ENCODE results near the gene MAGED4.
"Not testable (repeated sequence)": the region's sequence is repeated elsewhere in the genome, so short reads cannot be mapped to it uniquely, and the experiment has no call there.

MAGED4 gene, protein sequence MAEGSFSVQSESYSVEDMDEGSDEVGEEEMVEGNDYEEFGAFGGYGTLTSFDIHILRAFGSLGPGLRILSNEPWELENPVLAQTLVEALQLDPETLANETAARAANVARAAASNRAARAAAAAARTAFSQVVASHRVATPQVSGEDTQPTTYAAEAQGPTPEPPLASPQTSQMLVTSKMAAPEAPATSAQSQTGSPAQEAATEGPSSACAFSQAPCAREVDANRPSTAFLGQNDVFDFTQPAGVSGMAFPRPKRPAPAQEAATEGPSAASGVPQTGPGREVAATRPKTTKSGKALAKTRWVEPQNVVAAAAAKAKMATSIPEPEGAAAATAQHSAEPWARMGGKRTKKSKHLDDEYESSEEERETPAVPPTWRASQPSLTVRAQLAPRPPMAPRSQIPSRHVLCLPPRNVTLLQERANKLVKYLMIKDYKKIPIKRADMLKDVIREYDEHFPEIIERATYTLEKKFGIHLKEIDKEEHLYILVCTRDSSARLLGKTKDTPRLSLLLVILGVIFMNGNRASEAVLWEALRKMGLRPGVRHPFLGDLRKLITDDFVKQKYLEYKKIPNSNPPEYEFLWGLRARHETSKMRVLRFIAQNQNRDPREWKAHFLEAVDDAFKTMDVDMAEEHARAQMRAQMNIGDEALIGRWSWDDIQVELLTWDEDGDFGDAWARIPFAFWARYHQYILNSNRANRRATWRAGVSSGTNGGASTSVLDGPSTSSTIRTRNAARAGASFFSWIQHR

DNA sequence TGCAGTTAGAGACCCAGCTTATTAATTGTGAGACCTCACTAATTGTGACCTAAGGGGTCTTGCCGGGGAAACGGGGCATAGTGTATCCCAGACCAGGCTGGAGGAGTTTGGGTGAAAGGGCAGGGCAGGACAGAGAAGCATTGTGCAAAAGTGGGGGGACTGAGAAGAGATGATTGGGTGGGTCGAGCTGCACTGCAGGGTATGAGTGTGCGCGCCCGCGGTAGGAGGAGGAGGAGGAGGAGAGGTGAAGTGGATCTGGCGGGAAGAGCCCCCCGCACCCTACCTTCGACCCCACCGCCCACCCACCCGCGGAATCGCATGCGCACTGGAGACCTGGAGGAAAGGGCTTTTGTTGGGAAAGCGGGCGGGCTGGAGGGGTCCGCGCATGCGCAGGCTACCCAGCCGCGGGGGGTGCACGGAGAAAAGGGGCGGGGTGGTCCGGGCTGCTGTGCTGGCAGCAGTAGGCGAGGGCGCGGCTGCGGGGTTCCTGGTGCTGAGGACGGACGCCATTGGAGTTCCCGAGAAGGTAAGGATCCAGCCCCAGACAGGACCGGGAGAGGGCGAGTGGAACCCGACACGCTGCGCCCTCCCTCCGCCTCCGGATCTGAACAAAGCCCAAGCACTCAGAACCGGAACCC lies at the start of gene MAGED4:
TSS of gene MAGED4 (plus strand) at position 449 of the 638 bp plus-strand sequence. CDS start 1,035 bp downstream, outside the sequence.
- H3K4me1 ChIP-seq (ENCODE audit: insufficient read depth, low read length); H3K9ac ChIP-seq (ENCODE audit: low read depth, low read length); H3K36me3 ChIP-seq (ENCODE audit: insufficient read depth, low read length); H3K9me3 ChIP-seq (ENCODE audit: control insufficient read depth, insufficient read depth, low read length): not testable (repeated sequence)

DNA sequence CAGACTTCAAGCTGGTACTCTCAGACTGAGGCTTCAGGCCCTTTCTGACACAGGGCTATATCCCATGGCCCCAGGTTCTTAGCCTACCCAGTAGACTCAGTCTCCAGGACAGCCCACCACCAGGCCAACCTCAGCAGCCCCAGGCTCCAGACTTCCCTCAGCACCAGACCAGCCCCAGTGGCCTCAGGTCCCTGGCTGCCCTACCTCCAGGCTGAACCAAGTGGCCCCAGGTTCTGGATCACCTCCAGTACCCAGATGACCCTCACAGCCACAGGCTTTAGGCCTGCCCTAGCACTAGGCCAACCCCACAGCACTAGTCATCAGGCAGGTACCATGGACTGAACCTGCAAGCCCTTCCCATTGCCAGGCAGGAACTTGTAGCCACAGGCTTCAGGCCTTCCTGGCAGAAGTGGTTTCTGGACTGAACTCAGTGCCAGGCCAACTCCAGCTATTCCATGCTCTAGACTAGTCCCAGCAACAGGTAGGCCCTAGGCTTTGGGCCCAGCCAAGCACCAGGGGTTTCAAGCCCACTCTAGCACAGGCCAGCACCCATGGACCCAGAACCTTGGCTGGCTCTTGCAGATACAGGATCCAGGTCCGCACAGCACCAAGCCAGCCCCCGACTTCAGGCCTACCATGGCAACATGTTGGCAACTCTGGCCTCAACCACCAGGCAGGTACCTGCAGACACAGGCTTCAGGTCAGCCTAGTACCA lies 45.7 kb upstream of the MAGED4 start:
- no peak overlapping the region for H3K9ac ChIP-seq (ENCODE audit: low read depth, low read length)
- no peaks in the 10 kb centered on the region for H3K4me1 ChIP-seq (ENCODE audit: insufficient read depth, low read length)
- H3K9me3 ChIP-seq (ENCODE audit: control insufficient read depth, insufficient read depth, low read length): no peaks in the 10 kb centered on the region
- no peaks in the 10 kb centered on the region for H3K36me3 ChIP-seq (ENCODE audit: insufficient read depth, low read length)

DNA sequence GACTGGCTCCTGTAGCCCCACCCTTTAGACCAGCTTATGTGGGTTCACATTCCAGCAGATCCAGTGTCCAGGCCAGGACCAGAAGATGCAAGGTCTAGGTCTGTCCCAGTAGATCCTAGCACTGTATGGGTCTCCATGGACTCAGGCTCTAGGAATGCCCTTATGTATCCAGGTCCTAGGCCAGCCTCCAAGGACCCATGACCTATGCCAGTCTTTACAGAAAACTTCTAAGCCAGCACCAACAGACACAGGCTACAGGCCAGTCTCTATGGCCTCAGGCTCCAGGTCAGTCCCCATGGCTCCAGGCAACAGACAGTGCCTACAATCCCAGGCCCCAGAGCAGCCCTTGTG lies 45.2 kb upstream of the MAGED4 start:
- H3K4me1 ChIP-seq (ENCODE audit: insufficient read depth, low read length): no peaks in the 10 kb centered on the region
- H3K9ac ChIP-seq (ENCODE audit: low read depth, low read length): no peak overlapping the region
- no peaks in the 10 kb centered on the region for H3K9me3 ChIP-seq (ENCODE audit: control insufficient read depth, insufficient read depth, low read length)
- H3K36me3 ChIP-seq (ENCODE audit: insufficient read depth, low read length): no peaks in the 10 kb centered on the region

DNA sequence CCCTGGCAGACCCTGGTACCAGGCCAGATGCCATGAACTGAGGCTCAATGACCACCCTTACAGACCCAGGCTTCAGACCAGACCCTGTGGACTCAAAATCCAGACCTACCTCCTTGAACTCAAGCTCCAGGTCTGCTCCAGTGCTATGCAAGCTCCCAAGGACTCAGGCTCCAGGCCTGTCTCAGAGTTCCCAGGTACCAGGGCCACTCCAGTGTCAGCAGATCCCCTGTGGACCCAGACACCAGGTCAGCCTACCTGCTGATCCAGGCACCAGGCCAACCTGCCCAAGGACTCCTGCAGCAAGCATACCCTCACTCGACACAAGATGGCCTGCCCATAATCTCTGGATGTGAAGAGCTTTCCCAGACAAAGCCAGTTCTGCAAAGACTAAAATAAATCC lies 44.7 kb upstream of the MAGED4 start:
- no peaks in the 10 kb centered on the region for H3K9me3 ChIP-seq (ENCODE audit: control insufficient read depth, insufficient read depth, low read length)
- H3K4me1 ChIP-seq (ENCODE audit: insufficient read depth, low read length): no peaks in the 10 kb centered on the region
- no peak overlapping the region for H3K9ac ChIP-seq (ENCODE audit: low read depth, low read length)
- no peaks in the 10 kb centered on the region for H3K36me3 ChIP-seq (ENCODE audit: insufficient read depth, low read length)

DNA sequence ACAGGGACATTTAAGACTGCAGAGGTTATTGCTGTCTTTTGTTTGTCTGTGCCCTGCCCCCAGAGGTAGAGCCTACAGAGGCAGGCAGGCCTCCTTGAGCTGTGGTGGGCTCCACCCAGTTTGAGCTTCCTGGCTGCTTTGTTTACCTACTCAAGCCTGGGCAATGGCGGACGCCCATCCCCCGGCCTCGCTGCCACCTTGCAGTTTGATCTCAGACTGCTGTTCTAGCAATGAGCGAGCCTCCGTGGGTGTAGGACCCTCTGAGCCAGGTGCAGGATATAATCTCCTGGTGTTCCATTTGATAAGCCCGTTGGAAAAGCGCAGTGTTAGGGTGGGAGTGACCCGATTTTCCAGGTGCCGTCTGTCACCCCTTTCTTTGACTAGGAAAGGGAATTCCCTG lies 34.0 kb upstream of the MAGED4 start:
- not testable (repeated sequence) for H3K36me3 ChIP-seq (ENCODE audit: insufficient read depth, low read length); H3K4me1 ChIP-seq (ENCODE audit: insufficient read depth, low read length); H3K9me3 ChIP-seq (ENCODE audit: control insufficient read depth, insufficient read depth, low read length); H3K9ac ChIP-seq (ENCODE audit: low read depth, low read length)

DNA sequence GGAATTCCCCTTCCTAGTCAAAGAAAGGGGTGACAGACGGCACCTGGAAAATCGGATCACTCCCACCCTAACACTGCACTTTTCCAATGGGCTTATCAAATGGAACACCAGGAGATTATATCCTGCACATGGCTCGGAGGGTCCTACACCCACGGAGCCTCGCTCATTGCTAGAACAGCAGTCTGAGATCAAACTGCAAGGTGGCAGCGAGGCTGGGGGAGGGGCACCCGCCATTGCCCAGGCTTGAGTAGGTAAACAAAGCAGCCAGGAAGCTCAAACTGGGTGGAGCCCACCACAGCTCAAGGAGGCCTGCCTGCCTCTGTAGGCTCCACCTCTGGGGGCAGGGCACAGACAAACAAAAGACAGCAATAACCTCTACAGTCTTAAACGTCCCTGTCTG lies 24.5 kb upstream of the MAGED4 start:
- H3K9ac ChIP-seq (ENCODE audit: low read depth, low read length); H3K9me3 ChIP-seq (ENCODE audit: control insufficient read depth, insufficient read depth, low read length); H3K4me1 ChIP-seq (ENCODE audit: insufficient read depth, low read length); H3K36me3 ChIP-seq (ENCODE audit: insufficient read depth, low read length): not testable (repeated sequence)

DNA sequence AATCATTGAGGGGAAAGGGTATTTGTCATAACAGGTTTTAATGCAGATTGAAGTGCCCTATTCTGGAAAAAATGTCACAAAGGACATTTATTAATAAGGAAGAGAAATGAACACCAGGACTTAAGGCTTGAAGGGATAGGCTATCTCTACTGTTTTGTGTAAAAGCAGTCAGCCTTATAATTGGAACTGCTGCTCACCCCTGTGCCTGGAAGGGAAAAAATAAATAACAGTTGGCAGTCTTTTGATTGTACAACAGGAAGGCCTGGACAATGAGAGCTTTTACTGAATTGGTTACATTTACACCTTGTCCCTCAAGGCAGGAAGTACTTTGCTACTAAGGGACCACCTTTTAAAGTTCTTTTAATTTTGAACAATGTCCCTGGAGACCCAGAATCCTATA lies 17.8 kb upstream of the MAGED4 start:
- Histone ChIP-seq H3K9me3 (ENCODE audit: control insufficient read depth, insufficient read depth, low read length) (no peaks in the 10 kb centered on the region; the same call in 1 of the 2 replicates), H3K36me3 (ENCODE audit: insufficient read depth, low read length) (no peaks in the 10 kb centered on the region), H3K4me1 (ENCODE audit: insufficient read depth, low read length) (no peaks in the 10 kb centered on the region), H3K9ac (ENCODE audit: low read depth, low read length) (no peak overlapping the region)

DNA sequence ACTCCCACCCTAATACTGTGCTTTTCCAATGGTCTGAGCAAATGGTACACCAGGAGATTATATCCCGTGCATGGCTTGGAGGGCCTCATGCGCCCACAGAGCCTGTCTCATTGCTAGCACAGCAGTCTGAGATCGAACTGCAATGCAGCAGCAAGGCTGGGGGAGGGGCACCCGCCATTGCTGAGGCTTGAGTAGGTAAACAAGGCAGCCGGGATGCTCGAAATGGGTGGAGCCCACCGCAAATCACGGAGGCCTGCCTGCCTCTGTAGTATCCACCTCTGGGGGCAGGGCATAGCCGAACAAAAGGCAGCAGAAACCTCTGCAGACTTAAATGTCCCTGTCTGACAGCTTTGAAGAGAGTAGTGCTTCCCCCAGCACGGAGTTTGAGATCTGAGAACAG lies 13.6 kb upstream of the MAGED4 start:
- not testable (repeated sequence) for H3K9ac ChIP-seq (ENCODE audit: low read depth, low read length); H3K4me1 ChIP-seq (ENCODE audit: insufficient read depth, low read length); H3K9me3 ChIP-seq (ENCODE audit: control insufficient read depth, insufficient read depth, low read length); H3K36me3 ChIP-seq (ENCODE audit: insufficient read depth, low read length)

DNA sequence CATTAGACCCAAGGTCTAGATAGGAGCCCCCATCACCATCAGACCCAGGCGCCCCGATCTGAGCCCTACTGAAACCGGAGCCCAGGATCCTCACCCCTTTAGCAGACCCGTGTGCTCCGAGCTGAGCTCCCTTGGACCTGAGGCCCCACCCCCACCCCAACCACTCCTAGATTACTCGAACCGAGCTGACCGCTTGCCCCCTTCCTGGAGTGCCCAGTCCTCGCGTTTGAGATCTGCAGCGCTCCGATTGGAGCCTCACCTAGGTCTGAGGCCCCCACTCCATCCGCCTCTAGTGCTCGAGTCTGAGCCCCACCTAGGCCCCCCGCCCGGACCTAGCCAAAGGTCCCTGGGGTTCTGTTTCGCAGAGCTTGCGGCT lies 378 bp downstream of the MAGED4 start:
- H3K36me3 ChIP-seq (ENCODE audit: insufficient read depth, low read length); H3K9me3 ChIP-seq (ENCODE audit: control insufficient read depth, insufficient read depth, low read length); H3K4me1 ChIP-seq (ENCODE audit: insufficient read depth, low read length); H3K9ac ChIP-seq (ENCODE audit: low read depth, low read length): not testable (repeated sequence)

DNA sequence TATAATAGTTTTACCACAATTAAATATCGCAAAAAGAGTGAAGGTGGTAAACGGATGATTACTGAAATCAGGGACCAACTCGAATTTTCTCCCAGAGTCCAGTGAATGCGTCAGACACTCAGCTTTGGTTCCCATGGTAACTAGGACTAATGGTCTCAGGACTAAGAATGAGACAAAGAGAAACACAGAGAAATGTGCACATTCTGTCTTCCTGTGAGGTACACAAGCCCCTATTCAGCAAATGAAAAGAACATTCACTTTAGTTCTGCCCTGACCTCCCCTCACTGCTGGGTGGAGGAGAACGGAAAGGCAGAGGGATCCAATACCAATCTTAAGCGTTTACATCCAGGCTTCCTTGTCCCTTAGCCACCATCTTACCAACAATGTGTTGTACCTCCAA lies 26.7 kb downstream of the MAGED4 start:
- not testable (repeated sequence) for H3K9me3 ChIP-seq (ENCODE audit: control insufficient read depth, insufficient read depth, low read length); H3K9ac ChIP-seq (ENCODE audit: low read depth, low read length); H3K36me3 ChIP-seq (ENCODE audit: insufficient read depth, low read length); H3K4me1 ChIP-seq (ENCODE audit: insufficient read depth, low read length)

DNA sequence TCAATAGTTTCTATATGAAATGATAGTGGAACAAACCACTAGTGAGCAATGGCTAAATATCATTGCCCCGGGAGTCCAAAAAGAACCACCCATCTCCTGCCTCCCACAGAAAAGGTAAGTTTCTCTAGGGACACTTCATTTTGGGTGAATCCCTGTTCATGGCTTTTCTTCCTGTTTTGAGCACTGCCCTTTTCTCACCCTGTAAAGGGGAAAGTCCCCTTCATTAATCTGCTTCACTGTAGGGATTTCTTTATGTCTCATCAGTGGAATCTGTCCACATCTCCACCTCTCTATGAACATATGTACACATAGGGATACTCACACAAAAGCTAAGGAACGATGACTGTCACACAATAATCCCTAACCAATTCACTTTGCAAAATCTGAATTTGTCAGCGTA lies 28.6 kb downstream of the MAGED4 start:
- peaks cover 4% of the 10 kb centered on the region; the same call in 1 of the 2 replicates for H3K4me1 ChIP-seq (ENCODE audit: insufficient read depth, low read length)
- no peaks in the 10 kb centered on the region for H3K36me3 ChIP-seq (ENCODE audit: insufficient read depth, low read length)
- H3K9ac ChIP-seq (ENCODE audit: low read depth, low read length): no peak overlapping the region
- H3K9me3 ChIP-seq (ENCODE audit: control insufficient read depth, insufficient read depth, low read length): no peaks in the 10 kb centered on the region

DNA sequence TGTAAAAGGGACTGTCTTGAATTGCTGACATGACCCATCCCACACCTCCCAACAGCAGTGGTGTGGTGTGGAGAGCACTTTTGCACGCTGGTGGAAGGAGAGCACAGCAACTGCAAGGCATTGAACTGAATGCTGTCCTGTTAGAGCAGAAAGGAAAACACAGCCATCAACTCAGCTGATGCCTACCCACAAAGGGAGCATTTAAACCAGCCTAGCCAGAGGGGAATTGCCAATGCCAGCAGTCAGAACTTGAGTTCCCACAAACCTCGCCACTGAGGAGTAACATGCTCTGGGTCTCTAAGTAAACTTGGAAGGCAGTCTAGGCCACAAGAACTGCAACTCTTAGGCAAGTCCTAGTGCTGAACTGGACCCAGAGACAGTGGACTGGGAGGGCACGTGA lies 31.9 kb downstream of the MAGED4 start:
- Histone ChIP-seq H3K9ac (ENCODE audit: low read depth, low read length) (no peak overlapping the region), H3K9me3 (ENCODE audit: control insufficient read depth, insufficient read depth, low read length) (peaks cover 8% of the 10 kb centered on the region; the same call in 1 of the 2 replicates), H3K4me1 (ENCODE audit: insufficient read depth, low read length) (peaks cover 4% of the 10 kb centered on the region; the same call in 1 of the 2 replicates), H3K36me3 (ENCODE audit: insufficient read depth, low read length) (no peaks in the 10 kb centered on the region)

DNA sequence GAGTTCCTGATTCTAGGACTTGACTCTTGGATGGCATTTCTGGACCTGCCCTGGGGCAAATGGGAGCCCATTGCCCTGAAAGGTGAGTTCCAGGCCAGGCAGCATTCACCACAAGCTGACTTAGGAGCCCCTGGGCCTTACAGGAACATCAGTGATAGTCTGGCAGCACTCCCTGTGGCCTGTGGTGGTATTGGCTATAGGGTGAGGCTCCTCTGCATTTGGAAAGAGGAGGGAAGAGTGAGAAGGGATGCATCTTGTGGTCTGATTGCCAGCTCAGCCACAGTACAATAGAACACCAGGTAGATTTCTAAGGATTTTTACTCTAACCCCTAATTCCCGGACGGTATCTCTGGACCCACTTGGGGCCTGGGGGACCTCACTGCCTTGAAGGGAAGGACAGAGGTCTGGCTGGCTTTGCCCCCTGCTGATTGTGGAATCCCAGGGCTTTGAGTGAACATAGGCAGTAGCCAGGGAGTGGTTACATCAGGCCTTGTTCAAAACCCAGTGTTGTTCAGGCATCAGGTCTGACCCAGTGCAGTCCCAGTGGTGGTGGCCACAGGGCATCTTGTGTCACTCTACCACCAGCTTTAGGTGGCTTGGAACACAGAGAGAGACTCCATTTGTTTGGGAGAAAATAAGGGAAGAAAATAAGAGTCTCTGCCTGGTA lies 32.9 kb downstream of the MAGED4 start:
- Histone ChIP-seq H3K9ac (ENCODE audit: low read depth, low read length) (no peak overlapping the region), H3K9me3 (ENCODE audit: control insufficient read depth, insufficient read depth, low read length) (peaks cover 8% of the 10 kb centered on the region; the same call in 1 of the 2 replicates), H3K4me1 (ENCODE audit: insufficient read depth, low read length) (peaks cover 4% of the 10 kb centered on the region; the same call in 1 of the 2 replicates), H3K36me3 (ENCODE audit: insufficient read depth, low read length) (no peaks in the 10 kb centered on the region)

DNA sequence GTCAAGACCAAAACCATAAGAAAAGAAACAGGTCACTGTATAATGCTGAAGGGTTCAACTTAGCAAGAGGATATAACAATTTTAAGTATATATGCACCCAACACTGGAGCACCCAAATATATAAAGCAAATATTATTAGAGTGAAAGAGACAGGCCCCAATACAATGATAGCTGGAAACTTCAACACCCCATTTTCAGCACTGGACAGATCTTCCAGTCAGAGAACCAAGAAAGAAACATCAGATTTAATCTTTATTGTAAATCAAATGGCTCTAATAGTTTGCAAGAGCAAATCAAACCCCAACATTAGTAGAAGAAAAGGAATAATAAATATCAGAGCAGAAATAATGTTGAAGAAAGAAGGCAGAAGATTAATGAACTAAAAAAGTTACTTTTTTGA lies 36.2 kb downstream of the MAGED4 start:
- no peaks in the 10 kb centered on the region for H3K36me3 ChIP-seq (ENCODE audit: insufficient read depth, low read length)

More for the DNA sequence above, 36.2 kb downstream of the MAGED4 start:
- Histone ChIP-seq H3K4me1 (ENCODE audit: insufficient read depth, low read length) (peaks cover 4% of the 10 kb centered on the region; the same call in 1 of the 2 replicates), H3K9me3 (ENCODE audit: control insufficient read depth, insufficient read depth, low read length) (peaks cover 8% of the 10 kb centered on the region; the same call in 1 of the 2 replicates), H3K9ac (ENCODE audit: low read depth, low read length) (no peak overlapping the region)

Measured in ES-I3 (cell line).